B cell (primary cell): Measurements from ENCODE around the gene RBPJL. TPM values are rescaled to one million over a fixed set of nuclear protein-coding genes. Genes with fewer than 3 reads are reported as not detected.
A peak's percentile ranks its signal among the peaks of the same experiment; 100 is the strongest.

Experiments used
- ATAC-seq: fragments of 200-7000 bp; cut with Tn5 transposase; one replicate; pipeline ENCODE4 v1.10.0; 2021; ENCODE audit warnings: low read depth, mild to moderate bottlenecking, moderate number of reproducible peaks, moderate library complexity
- CTCF ChIA-PET: fragments of 350-600 bp; sonication (Branson Sonifier 250); formaldehyde crosslinking; loops from one replicate; lab custom pipeline; 2021; ENCODE audit warnings: antibody characterized with exemption, inconsistent platforms; lab: Charles Lee
- POLR2A ChIA-PET: fragments of 350-600 bp; sonication (Branson Sonifier 250); formaldehyde crosslinking; loops from one replicate; lab custom pipeline; 2021; ENCODE audit warnings: antibody characterized with exemption; lab: Charles Lee
- DNase-seq: peaks from one replicate; pipeline ENCODE4 v3.0.0; 2013
- H2AFZ ChIP-seq: 2 replicates; pipeline ENCODE4 v1.6.1; 2012; ENCODE audit warnings: mild to moderate bottlenecking, low read depth, low read length; ENCODE audit not compliant: insufficient read depth, poor library complexity, severe bottlenecking
- H3K27ac ChIP-seq, 2 donors: 1 replicate in 1 of 2; 2 replicates in 1 of 2; pipeline ENCODE4 v1.5.1; 2012 to 2013; ENCODE audit warnings: low read length in 2 of 2, mild to moderate bottlenecking in 2 of 2, moderate library complexity in 1 of 2
- H3K27me3 ChIP-seq, 4 experiments: fragments of 200-600 bp in 1 of 4; sonication (generic) in 1 of 4; replicated peaks in 1 of 4; 1 replicate in 2 of 4; 2 replicates in 2 of 4; pipeline versions ENCODE4 v1.6.1 to v1.7.0; 2013 to 2016; ENCODE audit warnings: low read length in 3 of 4, mild to moderate bottlenecking in 2 of 4, mixed read lengths in 1 of 4, moderate library complexity in 1 of 4; ENCODE audit not compliant: insufficient read depth in 4 of 4, control insufficient read depth in 3 of 4; ENCODE audit errors: control extremely low read depth in 1 of 4
- H3K36me3 ChIP-seq, 2 experiments: replicated peaks in 1 of 2; 1 replicate in 1 of 2; 2 replicates in 1 of 2; pipeline versions ENCODE4 v1.6.1 to v1.7.1; 2013; ENCODE audit warnings: low read length in 1 of 2; ENCODE audit not compliant: insufficient read depth in 2 of 2, control insufficient read depth in 1 of 2; ENCODE audit errors: control extremely low read depth in 1 of 2, extremely low read depth in 1 of 2
- H3K4me1 ChIP-seq, 2 donors: fragments of 200-600 bp in 1 of 2; sonication (generic) in 1 of 2; 1 replicate in 1 of 2; 2 replicates in 1 of 2; pipeline versions ENCODE4 v1.5.1 to v1.6.1; 2013 to 2017; ENCODE audit warnings: low read length in 2 of 2; ENCODE audit not compliant: control insufficient read depth in 2 of 2, insufficient read depth in 2 of 2
- H3K4me2 ChIP-seq: replicated peaks from 2 replicates; pipeline ENCODE3; 2012; ENCODE audit warnings: mild to moderate bottlenecking, low read depth, low read length; ENCODE audit not compliant: poor library complexity, severe bottlenecking
- H3K4me3 ChIP-seq, 5 experiments: fragments of 200-600 bp in 1 of 5; sonication (generic) in 1 of 5; 1 replicate in 3 of 5; 2 replicates in 2 of 5; pipeline versions ENCODE4 v1.5.1 to v1.7.0; 2011 to 2016; ENCODE audit warnings: low read length in 4 of 5, mild to moderate bottlenecking in 4 of 5, low read depth in 2 of 5, control low read depth in 1 of 5, moderate library complexity in 1 of 5; ENCODE audit not compliant: insufficient read depth in 1 of 5; ENCODE audit errors: control extremely low read depth in 1 of 5, extremely low read depth in 1 of 5
- H3K79me2 ChIP-seq: fragments of 200-600 bp; sonication (generic); one replicate; pipeline ENCODE4 v1.6.0; 2016; ENCODE audit warnings: low read length; ENCODE audit not compliant: control insufficient read depth, insufficient read depth
- H3K9ac ChIP-seq: fragments of 200-600 bp; sonication (generic); 2 replicates; pipeline ENCODE4 v1.6.1; 2017; ENCODE audit warnings: mild to moderate bottlenecking, low read length, moderate library complexity
- H3K9me3 ChIP-seq, 3 donors: one replicate each; pipeline versions ENCODE4 v1.6.1 to v1.7.1; 2013; ENCODE audit warnings: low read length in 2 of 3; ENCODE audit not compliant: control insufficient read depth in 2 of 3, insufficient read depth in 1 of 3; ENCODE audit errors: control extremely low read depth in 1 of 3
- H4K20me1 ChIP-seq: 2 replicates; pipeline ENCODE4 v1.6.0; 2012; ENCODE audit warnings: mild to moderate bottlenecking, low read length; ENCODE audit not compliant: insufficient read depth, control insufficient read depth, poor library complexity, severe bottlenecking
- H3K27ac Mint-ChIP-seq: one replicate; pipeline ENCODE4 v1.8.0; 2021; ENCODE audit warnings: mixed read lengths
- H3K27me3 Mint-ChIP-seq: one replicate; pipeline ENCODE4 v1.8.0; 2021; ENCODE audit warnings: mixed read lengths
- H3K4me1 Mint-ChIP-seq: one replicate; pipeline ENCODE4 v1.8.0; 2021; ENCODE audit warnings: mixed read lengths
- H3K4me3 Mint-ChIP-seq: one replicate; pipeline ENCODE4 v1.8.0; 2021; ENCODE audit warnings: mixed read lengths
- H3K9me3 Mint-ChIP-seq: one replicate; pipeline ENCODE4 v1.8.0; 2022; ENCODE audit warnings: mixed read lengths; ENCODE audit not compliant: insufficient read depth
- EZH2 ChIP-seq: IDR thresholded peaks from 2 replicates; pipeline ENCODE4 v1.6.1; 2012; ENCODE audit warnings: borderline replicate concordance, low read depth, mild to moderate bottlenecking, moderate library complexity, low read length; ENCODE audit not compliant: insufficient read depth, poor library complexity, severe bottlenecking
- WGBS: methylation state at CpG from one replicate; pipeline ENCODE4 v1.1.5; 2013; ENCODE audit warnings: missing lambda C conversion rate; ENCODE audit not compliant: insufficient coverage; 5-methylcytosine and 5-hydroxymethylcytosine counted together
- intact Hi-C: fragments of 100-400 bp; cut with micrococcal nuclease; formaldehyde crosslinking; loops from one replicate; pipeline ENCODE4 v1.10.0; 2022
- polyA plus RNA-seq: library from polyadenylated mRNA; depleted of rRNA; stranded (reverse); fragments of >200 nt; gene quantifications from 2 replicates; pipeline ENCODE4 v1.2.3, GENCODE V29; 2012
- total RNA-seq, 2 donors: library from RNA; stranded (reverse); fragments of 120-200 nt in 1 of 2; gene quantifications; 1 replicate in 1 of 2; 2 replicates in 1 of 2; pipeline versions ENCODE4 v1.2.3 to v1.2.4, GENCODE V29; 2013 to 2022
- TF ChIP-seq, protein P1 (sequence below): fragments of 200-600 bp; IDR thresholded peaks from one replicate; pipeline ENCODE4 v1.8.0; 2022; ENCODE audit warnings: antibody characterized with exemption, mild to moderate bottlenecking

The RBPJL gene
- total and polyA plus RNA-seq, 2 donors (not counting 1 experiment from before 2014, with no cell fraction given), result not detected

DNA sequence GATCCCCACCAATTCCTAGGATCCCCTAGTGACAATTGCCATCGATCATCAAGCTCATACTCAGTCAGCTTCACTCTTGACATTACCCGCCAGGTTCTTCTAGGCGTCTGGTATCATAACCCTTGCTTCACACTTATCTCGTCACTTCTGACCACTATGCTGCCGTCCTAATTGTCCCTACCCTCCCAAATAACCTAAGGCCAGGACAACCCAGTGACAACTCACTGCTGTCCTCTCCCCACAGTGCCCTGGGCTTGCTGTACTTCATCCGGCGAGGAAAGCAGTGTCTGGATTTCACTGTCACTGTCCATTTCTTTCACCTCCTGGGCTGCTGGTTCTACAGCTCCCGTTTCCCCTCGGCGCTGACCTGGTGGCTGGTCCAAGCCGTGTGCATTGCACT is 60.0 kb downstream of the RBPJL start:
- Mint-ChIP-seq H3K4me1 (peaks cover 82% of the 10 kb centered on the region), H3K9me3 (no peaks in the 10 kb centered on the region), H3K27me3 (no peaks in the 10 kb centered on the region), H3K27ac (peak overlapping the region; percentile 92), H3K4me3 (peak overlapping the region; percentile 24)
- Histone ChIP-seq H3K27ac (peak overlapping the region in 1 of 2 donors; percentile 94), H3K4me1 (peaks cover 81 to 85% of the 10 kb centered on the region in 2 donors), H3K79me2 (peaks cover 51% of the 10 kb centered on the region), H3K4me3 (no peak overlapping the region), H3K27me3 (no peaks in the 10 kb centered on the region), H3K9me3 (no peaks in the 10 kb centered on the region), H4K20me1 (peaks cover 76% of the 10 kb centered on the region), H3K9ac (no peak overlapping the region), H3K4me2 (peak overlapping the region; percentile 66), H2AFZ (no peak overlapping the region), H3K36me3 (peaks cover 5 to 32% of the 10 kb centered on the region in 2 experiments)
- ChIA-PET POLR2A (interaction anchor here (1.0 kb wide), 1 partner anchor 53 kb away, joined by 3 read pairs; no protein-coding TSS in a partner anchor), CTCF (interaction anchor here (0.7 to 20.6 kb wide), 9 partner anchors 9 to 404 kb away, joined by 3 to 814 read pairs (median 4); no protein-coding TSS in a partner anchor)
- TF ChIP-seq EZH2, result no peak
- TF ChIP-seq, protein P1, sequence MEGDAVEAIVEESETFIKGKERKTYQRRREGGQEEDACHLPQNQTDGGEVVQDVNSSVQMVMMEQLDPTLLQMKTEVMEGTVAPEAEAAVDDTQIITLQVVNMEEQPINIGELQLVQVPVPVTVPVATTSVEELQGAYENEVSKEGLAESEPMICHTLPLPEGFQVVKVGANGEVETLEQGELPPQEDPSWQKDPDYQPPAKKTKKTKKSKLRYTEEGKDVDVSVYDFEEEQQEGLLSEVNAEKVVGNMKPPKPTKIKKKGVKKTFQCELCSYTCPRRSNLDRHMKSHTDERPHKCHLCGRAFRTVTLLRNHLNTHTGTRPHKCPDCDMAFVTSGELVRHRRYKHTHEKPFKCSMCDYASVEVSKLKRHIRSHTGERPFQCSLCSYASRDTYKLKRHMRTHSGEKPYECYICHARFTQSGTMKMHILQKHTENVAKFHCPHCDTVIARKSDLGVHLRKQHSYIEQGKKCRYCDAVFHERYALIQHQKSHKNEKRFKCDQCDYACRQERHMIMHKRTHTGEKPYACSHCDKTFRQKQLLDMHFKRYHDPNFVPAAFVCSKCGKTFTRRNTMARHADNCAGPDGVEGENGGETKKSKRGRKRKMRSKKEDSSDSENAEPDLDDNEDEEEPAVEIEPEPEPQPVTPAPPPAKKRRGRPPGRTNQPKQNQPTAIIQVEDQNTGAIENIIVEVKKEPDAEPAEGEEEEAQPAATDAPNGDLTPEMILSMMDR, result no peak
- 94% methylated on average over 11 of the region's 11 CpGs for WGBS
- intact Hi-C loops, result loop anchor here (5.0 kb wide), 1 partner anchor 426 kb away; the partner anchor contains the start of genes DNTTIP1 and WFDC3
- DNase-seq (no peak), ATAC-seq (no peak)

GRCh38 chr20:45367126-45367525 is 60.5 kb downstream of the RBPJL start:
- peaks cover 55% of the 10 kb centered on the region for H3K79me2 ChIP-seq
- H3K4me1 Mint-ChIP-seq, result peaks cover 84% of the 10 kb centered on the region
- DNase-seq (no peak), ATAC-seq (no peak)
- no peaks in the 10 kb centered on the region for H3K9me3 ChIP-seq
- H3K27ac ChIP-seq, result peak overlapping the region in 1 of 2 donors; percentile 94
- peak overlapping the region; percentile 66 for H3K4me2 ChIP-seq
- no peaks in the 10 kb centered on the region for H3K27me3 ChIP-seq
- H3K27me3 Mint-ChIP-seq, result no peaks in the 10 kb centered on the region
- POLR2A ChIA-PET, result interaction anchor here (0.7 to 2.2 kb wide), 4 partner anchors 39 to 70 kb away, joined by 3 to 7 read pairs (median 4); no protein-coding TSS in a partner anchor
- CTCF ChIA-PET, result interaction anchor here (0.9 to 20.6 kb wide), 9 partner anchors 9 to 404 kb away, joined by 3 to 814 read pairs (median 4); no protein-coding TSS in a partner anchor
- H2AFZ ChIP-seq, result no peak overlapping the region
- peak overlapping the region; percentile 92 for H3K27ac Mint-ChIP-seq
- intact Hi-C loops, result loop anchor here (5.0 kb wide), 1 partner anchor 425 kb away; the partner anchor contains the start of genes DNTTIP1 and WFDC3
- H3K36me3 ChIP-seq, result peaks cover 5 to 32% of the 10 kb centered on the region in 2 experiments
- H3K9ac ChIP-seq, result peak overlapping the region; percentile 28
- peaks cover 86 to 89% of the 10 kb centered on the region in 2 donors for H3K4me1 ChIP-seq
- peaks cover 80% of the 10 kb centered on the region for H4K20me1 ChIP-seq
- no peak overlapping the region for H3K4me3 ChIP-seq
- TF ChIP-seq, protein P1, result no peak
- no peak for TF ChIP-seq EZH2
- H3K9me3 Mint-ChIP-seq, result no peaks in the 10 kb centered on the region
- peak overlapping the region; percentile 86 for H3K4me3 Mint-ChIP-seq
